Erythroblast (primary cell): ENCODE measurements around the gene PPP1R13B.

Experiments used
- GATA1 ChIP-seq: IDR thresholded peaks from 2 replicates; pipeline ENCODE4 v1.6.1; 2011; ENCODE audit warnings: low read depth, mild to moderate bottlenecking, control low read depth, low read length, moderate library complexity
- POLR2A ChIP-seq: IDR thresholded peaks from 2 replicates; pipeline ENCODE4 v1.6.1; 2011; ENCODE audit warnings: mild to moderate bottlenecking, low read length

- TF ChIP-seq POLR2A = no peak
- no peak for TF ChIP-seq GATA1
These were observed 32.4 kb upstream of the PPP1R13B start for GRCh38 chr14:103879570-103880347.
